Activated T-cell treated with anti-CD3 and anti-CD28 coated beads for 4 hours (primary cell): ENCODE results near the gene RARS2.
"Not testable (repeated sequence)": the region's sequence is repeated elsewhere in the genome, so short reads cannot be mapped to it uniquely, and the experiment has no call there.

Experiments
- DNase-seq: peaks from one replicate; pipeline ENCODE4 v3.0.0-alpha.2; 2020

Gene RARS2, protein sequence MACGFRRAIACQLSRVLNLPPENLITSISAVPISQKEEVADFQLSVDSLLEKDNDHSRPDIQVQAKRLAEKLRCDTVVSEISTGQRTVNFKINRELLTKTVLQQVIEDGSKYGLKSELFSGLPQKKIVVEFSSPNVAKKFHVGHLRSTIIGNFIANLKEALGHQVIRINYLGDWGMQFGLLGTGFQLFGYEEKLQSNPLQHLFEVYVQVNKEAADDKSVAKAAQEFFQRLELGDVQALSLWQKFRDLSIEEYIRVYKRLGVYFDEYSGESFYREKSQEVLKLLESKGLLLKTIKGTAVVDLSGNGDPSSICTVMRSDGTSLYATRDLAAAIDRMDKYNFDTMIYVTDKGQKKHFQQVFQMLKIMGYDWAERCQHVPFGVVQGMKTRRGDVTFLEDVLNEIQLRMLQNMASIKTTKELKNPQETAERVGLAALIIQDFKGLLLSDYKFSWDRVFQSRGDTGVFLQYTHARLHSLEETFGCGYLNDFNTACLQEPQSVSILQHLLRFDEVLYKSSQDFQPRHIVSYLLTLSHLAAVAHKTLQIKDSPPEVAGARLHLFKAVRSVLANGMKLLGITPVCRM

DNA sequence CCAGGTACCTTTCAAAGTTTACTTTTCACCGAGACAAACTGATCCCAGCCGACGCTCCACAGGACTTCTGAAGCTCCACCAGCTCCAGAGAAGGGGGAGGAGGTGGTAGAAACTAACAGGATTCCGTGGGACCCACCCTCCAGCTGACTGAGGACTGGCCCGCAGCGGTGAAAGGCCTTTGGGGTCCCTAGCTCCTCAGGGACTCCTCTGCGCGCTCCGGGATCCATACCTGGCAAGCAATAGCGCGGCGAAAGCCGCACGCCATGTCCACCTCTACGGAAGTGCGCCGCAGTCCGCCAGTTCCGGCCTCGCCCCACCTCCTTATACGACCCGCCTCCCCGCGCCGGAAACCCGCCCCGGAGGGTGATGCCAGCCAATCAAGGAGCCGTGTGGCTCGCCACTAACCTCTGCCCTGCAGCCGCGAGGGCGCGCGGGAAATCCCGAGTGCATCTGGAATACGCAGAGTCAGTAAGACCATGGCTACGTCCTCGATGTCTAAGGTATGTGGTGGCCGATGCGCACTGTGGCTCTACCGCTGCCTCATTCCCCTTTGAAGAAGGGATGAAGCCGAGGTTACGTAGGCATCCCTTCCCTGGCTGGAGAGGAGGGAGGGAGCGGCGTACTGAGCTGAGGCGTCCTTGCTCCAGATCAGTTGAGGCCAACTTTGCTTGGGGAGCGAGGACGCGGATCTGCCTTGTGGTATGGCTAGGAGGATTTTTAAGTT lies at the start of gene RARS2, which contains the start of gene ORC3:
RARS2 (minus strand) TSS at position 295 of the 724 bp plus-strand sequence; CDS start at position 265, 30 bp downstream.
ORC3 (plus strand) TSS at position 443 of the 724 bp plus-strand sequence; CDS start at position 477, 34 bp downstream.
- DNase-seq = peak; percentile 88

DNA sequence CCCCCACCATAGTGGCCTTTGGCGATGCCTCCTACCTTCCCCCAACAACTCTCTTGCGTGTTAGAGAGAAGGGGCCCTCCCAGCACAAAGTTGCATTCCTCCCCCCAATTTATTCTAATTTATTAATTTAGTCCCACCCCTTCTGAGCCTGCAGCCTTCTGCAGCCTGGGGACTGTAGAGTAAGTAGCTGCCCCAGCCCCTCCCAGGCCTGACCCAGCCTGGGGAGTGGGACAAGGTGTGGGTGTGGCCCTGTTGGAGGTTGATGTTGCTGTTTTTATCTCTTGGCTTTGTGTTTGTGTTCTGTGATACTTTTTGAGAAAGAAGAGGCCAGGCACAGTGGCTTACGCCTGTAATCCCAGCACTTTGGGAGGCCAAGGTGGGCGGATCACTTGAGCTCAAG lies 49.6 kb upstream of the RARS2 start:
- DNase-seq = no peak

DNA sequence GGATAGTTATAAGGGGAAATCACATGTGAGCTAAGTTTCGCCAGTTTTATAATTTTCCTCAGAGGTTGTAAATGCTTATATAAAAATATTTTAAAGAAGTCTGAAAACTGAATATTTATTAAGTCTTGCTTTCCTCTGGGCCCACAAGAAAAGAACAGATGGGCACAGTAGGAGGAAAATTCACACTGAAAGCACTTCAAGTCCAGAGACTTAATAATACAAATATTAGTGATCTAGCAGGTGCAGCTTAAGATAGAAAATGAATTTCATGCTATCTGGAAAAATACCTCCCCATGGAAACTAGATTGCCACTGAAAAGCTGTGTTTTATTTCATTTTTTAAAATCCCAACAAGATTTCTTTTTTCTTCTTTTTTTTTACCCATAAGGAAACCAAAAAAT lies 47.3 kb upstream of the RARS2 start:
- DNase-seq = no peak

DNA sequence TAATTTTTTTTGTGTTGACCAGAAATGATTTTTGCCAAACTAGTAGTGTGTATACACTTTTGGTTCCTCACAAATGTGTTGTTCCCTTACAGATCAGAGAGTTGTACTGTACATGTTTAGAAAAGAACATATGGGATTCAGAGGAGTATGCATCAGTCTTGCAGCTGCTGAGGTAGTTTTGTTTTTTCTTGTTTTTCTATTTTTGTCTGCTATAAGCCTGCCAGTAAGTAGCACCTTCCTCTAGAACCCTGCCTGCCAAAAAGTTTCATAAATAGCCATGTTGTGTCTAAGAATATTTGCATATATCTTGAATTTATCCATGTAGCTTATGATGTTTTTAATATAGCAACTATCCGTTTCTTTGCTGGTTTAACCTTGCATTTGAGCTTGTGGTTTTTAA lies 46.5 kb upstream of the RARS2 start:
- no peak for DNase-seq

DNA sequence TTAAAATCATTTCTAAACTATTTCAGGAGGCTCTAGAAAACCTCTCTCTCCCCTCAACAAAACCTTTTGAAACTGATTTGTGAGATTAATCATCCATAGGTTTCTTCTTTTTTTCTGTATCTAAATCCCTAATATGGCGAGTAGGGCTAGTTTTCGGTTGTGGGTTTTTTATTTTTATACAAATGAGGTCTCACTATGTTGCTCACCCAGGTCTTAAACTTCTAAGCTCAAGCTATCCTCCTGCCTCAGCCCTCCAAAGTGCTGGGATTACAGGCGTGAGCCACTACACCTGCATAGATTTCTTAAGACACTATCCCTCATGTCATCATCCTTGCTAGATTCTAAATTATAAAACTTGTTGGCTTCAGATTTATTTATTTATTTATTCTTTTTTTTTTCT lies 44.1 kb upstream of the RARS2 start:
- no peak for DNase-seq

DNA sequence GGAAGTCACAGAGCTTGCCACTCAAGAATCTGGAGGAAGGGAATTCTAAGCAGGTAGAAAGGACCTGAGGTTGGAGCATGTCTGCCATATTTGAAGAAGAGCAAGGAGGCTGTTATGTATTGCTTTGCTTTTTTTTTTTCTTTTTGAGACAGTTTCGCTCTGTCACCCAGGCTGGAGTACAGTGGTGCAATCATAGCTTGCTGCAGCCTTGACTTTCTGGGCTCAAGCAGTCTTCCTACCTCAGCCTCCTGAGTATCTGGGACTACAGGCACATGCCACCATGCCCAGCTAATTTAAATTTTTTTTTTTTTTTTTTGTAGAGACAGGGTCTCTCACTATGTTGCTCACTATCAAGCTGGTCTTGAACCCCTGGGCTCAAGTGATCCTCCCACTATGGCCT lies 41.0 kb upstream of the RARS2 start:
- DNase-seq = no peak

DNA sequence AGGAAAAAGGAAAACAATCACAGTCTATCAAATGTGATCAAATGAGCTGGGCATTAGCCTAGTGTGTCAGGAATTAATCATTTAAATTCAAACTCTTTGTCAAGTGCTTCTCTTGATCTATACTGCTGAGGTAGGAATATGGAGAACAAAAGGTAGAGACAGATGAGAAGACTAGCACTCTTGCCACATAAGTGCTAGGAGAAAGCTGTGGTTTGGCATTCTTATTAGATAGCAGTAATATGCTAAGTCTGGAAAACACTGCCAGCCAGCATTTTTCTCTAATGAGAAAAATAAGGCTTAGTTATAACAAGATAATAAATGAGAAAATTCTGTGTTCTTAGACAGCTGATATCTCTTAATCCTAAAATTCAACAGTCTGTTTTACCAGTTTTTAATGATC lies 39.1 kb upstream of the RARS2 start:
- DNase-seq = no peak

DNA sequence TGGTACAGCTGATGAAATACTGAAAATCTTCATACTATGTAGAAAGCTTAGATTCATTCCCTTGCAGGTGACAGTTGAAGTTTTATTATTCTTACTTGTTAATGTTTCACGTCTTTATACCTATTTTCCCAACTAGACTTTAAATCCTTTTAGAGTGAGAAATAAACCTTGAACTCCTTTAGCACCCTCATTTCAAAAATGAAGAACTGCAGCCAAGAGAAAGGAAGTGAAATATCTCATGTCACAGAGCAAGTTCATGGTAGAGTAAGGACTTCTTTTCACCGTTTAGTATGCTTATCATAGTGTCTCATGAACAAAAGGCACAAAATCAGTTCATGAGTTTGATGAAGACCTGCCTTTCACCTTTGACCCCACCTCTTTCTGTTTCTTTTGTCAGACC lies 38.6 kb upstream of the RARS2 start:
- no peak for DNase-seq

DNA sequence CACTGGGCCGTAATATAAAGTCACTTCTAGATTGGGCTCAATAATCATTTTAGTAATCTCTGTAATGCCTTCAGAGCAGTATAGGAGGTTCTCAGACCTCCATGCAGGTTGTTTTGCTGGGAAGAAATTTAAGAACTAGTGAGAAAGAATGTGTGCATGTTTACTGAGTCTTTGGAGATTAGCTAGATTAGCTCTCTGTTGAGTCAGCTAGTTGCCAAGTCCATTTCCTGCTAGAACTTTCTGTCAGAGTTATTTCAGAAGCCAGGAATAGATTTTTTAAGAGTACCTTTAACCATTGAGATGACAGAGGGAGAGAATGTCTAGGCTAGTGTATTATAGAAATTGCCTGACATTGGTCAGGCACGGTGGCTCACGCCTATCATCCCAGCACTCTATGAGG lies 33.5 kb upstream of the RARS2 start:
- DNase-seq = no peak

DNA sequence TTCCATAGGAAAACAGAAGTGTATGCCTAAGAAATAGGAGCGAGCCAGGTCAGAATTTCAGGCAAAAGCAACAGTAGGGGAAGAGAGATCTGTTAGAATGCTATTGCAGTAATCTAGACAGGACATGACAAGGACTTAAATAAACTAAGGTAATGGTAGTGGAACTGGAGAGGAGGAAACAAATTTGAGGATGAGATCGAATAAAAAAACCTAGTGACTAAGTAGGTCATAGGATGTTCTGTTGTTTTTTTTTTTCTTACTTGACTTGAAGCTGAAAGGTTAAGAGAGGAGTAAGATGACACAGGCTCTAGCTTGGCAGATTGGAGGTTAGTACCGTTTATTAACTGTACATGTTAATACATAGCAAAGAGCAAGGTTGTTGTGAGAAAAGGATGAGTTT lies 28.7 kb upstream of the RARS2 start:
- DNase-seq = no peak

DNA sequence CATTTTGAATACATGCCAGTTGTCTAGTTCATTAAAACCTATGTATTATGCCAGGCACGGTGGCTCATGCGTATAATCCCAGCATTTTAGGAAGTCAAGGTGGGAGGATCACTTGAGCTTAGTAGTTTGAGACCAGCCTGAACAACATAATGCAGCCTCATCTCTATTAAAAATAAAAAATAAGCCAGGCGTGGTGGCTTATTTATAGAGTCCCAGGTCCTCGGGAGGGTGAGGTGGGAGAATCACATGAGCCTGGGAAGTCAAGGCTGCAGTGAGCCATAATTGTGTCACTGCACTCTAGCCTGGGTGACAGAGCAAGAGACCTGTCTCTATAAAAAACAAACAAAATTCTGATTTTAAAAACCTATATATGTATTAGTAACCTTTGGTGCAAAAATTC lies 27.6 kb upstream of the RARS2 start:
- DNase-seq = no peak

DNA sequence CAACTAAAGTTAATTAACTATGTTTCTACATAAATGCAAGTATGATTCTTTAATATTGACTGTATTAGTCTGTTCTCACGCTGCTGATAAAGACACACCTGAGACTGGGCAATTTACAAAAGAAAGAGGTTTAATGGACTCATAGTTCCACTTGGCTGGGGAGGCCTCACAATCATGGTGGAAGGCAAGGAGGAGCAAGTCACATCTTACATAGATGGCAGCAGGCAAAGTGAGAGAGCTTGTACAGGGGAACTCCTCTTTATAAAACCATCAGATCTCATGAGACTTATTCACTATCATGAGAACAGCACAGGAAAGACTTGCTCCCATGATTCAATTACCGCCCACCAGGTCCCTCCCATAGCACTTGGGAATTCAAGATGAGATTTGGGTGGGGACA lies 23.2 kb upstream of the RARS2 start:
- not testable (repeated sequence) for DNase-seq

DNA sequence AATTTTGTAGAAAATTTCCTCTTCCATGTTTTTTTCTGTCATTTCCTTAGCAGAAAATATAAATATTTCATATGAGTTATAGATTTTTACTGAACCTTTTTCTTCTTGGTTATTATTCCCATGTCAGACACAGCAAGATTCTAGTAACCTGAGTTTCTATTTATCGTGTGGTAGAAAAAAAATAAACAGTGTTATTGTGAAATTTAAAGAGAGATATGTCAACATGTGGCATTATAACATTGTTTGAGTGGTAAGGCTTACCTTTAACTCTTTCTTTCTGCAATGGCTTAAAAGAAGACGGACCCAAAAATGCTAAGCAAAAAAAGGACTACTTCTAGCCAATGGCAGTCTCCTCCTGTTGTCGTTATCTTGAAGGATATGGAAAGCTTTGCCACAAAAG lies 19.0 kb upstream of the RARS2 start:
- DNase-seq = no peak

DNA sequence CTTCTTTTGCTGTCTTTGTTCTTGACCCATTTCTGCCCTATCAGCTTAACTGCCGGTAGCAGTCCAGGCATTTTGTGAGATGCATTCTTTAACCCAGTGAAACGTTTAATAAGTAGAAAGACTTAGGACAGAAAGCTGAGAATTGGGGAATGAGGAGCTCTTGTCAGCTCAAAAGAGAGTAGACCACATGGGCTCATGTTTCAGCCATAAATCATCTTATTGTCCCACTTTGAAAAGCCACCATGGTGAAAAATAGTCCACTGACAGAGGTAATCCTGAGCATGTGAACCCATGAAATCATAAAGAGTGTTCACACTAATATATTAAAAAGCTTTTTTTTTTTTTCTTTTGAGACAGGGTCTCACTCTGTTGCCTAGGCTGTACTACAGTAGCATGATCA lies 16.4 kb upstream of the RARS2 start:
- DNase-seq = no peak

DNA sequence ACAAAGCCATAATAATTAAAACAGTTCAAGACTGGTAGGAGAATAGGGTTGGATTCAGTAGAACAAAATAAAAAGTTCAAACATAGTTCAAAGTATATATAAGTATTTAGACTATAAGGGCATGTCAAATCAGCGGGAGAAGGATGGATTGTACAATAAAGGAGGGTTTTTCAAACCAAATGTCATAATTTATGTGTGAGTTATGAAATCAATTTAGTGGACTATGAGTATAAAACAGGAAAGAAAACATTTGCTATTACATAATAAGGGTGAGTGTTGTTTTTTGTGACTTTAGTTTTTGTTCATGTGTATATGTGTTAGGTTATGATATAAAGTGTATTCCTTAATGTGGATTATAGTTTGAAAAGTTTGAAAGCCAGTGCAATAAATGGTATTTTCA lies 10.8 kb upstream of the RARS2 start:
- no peak for DNase-seq

DNA sequence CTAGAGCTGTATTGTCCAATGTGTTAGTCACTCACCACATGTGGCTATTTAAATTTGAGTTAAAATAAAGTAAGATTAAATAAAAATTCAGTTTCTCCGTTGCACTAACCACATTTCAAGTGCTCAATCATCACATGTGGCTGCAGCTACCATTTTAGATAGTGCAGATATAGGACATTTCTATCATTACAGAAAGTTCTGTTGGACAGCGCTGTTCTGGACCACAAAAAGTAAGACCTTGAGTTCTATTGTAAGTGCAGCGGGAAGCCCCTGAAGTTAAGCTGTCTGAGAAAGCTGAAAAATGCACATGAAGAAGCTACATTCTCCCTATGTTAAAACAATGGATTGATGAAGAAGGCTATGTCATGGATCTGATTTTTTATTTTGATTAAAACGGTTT lies 1.2 kb upstream of the RARS2 start:
- DNase-seq = no peak

DNA sequence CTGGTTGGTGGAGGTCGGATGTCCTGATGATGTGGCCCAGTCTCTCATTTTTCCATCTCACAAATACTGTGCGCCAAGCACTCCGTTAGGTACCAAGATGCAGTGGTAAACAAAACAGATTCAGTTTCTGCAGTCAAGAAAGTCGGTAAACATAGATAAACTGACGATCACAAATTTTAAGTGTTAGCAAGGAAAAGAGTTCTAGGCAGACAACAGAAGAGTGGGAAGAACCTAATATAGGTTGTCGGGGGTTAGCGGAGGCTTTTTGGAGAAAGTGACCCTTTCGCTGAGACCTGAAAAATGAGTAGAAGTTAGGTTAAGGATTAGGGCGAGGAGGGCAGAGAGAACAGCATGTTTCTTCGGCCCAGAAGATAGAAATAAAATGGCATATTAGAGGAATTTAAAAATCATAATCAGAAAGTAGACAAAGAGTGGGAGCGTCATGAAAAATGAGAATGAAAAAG lies 662 bp upstream of the RARS2 start:
- no peak for DNase-seq

DNA sequence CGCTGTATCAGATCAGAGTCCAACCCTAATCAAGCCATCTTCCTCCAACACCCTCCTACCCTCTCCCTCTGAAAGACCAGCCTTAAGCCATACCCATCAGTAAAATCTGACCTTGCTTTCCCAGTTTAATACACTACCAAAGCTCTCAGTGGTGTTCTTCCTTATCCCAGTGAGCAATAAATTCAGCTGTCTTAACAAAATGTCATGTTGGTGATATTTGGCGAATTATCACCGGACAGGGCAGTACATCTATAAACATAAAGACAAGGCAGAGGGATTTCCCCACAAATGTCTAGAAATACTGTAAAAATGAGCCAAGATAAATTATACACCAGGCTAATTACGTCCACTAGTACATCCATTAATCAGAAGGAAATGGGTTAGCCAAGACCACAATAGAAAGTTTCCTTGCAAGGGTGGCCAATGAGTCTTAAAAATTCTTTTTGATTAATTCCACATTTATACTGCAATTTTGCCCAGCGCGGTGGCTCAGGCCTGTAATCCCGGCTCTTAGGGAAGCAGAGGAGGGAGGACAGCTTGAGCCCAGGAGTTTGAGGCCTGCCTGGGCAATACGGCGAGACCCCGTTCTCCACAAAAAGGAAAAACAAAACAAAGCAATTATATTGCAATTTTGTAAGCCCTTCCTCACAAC lies 905 bp downstream of the RARS2 start:
- no peak for DNase-seq

DNA sequence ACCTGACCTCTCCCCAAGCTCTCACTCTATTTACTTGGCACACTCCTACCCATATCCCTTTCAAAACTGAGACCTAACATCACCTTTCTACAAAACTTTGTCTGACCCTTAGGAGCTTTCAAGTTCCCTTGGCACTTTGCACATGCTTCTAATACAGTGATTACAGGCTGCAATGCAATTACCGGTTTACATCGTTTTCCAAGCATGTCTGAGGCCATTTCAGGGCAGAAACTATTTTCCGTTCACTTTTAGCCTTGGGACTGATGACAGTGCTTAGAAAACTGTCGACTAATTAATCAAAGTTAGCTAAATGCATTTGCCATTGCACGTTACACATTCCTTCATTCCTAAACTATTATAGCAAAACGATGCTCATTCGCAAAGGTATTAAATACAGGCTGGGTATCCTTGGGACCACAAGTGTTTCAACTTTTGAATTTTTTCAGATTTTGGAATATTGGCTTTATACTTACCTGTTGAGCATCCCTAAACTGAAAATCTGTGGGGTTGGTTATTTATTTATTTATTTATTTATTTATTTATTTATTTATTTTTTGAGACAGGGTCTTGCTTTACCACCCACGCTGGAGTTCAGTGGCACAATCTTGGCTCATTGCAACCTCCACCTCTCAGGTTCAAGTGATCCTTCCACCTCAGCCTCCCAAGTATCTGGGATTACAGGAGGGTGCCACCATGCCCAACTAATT lies 3.3 kb downstream of the RARS2 start:
- no peak for DNase-seq

DNA sequence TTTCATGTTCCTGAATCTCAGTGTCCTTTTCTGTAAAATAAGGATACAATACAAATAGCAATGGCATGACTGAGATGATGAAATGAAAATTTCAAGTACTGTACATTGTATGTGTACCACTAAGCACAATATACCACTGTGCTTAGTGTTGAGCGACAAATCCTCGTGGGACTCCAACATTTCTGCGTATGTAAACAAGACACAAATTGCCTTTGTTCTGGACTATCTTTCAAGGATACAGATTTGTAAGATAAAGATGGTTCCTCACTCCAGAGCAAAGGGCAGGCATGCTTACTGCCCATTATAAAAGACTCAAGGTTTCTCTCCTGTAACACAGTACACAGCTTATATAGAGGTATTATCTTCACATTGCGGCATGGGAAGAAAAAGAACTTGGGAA lies 6.0 kb downstream of the RARS2 start:
- no peak for DNase-seq

DNA sequence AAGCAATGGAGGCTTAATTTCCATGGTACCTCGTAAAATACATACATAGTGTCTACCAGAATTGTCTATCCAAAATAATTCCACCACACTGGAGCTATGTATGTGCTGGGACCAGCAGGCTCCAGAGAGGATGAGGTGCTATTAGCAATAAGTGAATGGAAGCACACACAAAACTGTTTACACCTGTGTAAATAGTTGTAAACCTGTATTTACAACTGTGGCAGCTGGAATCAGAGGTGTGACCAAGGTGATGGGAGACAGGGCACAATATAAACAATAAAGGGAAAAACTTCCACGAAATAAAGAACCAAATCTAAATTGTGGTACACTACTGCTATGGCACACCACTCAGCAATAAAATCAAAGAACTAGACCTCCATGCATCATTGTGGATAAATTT lies 14.4 kb downstream of the RARS2 start:
- DNase-seq = no peak

DNA sequence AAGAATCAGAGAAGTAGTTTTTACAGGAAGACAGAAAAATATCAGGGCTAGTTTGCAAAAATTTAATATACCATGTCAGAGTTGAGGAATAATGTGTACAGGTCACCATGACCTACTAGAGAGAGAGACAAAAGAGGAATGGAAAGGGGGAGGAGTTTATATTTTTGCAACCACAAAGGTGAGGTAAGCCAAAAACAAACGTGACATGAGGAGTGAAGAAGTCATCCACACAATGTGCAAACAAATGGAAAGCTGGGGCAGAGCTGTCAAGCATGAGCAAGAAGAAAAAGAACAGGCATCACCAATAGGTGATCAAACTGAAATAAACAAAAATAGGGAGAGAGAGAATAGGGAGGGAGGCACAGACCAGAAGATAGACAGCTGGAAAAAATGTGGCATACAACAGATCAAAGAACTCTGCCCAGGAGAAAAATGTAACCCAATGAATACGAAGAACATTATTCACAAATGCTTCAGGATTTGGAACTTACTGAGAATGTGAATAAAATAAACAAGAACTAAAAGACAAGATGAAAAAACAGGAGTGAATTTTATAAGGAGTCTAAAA lies 15.5 kb downstream of the RARS2 start:
- no peak for DNase-seq
